MG63 (cell line): Measurements from ENCODE around the gene UNC5A. TPM values are rescaled to one million over a fixed set of nuclear protein-coding genes. Genes with fewer than 3 reads are reported as not detected.
"Not testable (repeated sequence)": the region's sequence is repeated elsewhere in the genome, so short reads cannot be mapped to it uniquely, and the experiment has no call there.

Experiments
- DNase-seq: peaks from one replicate; pipeline ENCODE4 v3.0.0-alpha.2; 2020
- H3K27me3 ChIP-seq: fragments of 250-450 bp; sonication (Bioruptor Pico); 2 replicates; pipeline ENCODE4 v1.5.1; 2020; ENCODE audit warnings: mild to moderate bottlenecking, moderate library complexity
- H3K36me3 ChIP-seq: fragments of 250-450 bp; sonication (Bioruptor Pico); 2 replicates; pipeline ENCODE4 v1.5.1; 2020; ENCODE audit warnings: mild to moderate bottlenecking, moderate library complexity
- H3K4me3 ChIP-seq: fragments of 250-450 bp; sonication (Bioruptor Pico); 2 replicates; pipeline ENCODE4 v1.5.1; 2020; ENCODE audit warnings: mild to moderate bottlenecking, moderate library complexity
- H3K9me3 ChIP-seq: fragments of 250-450 bp; sonication (Bioruptor Pico); 2 replicates; pipeline ENCODE4 v1.5.1; 2020; ENCODE audit warnings: mild to moderate bottlenecking, moderate library complexity
- total RNA-seq: library from RNA; depleted of rRNA; stranded (reverse); fragments of >200 nt; shearing (Covaris generic); gene quantifications from 2 replicates; pipeline ENCODE4 v1.2.3, GENCODE V29; 2014; ENCODE audit warnings: low replicate concordance

Gene UNC5A
- total RNA-seq, 1 experiment from 2014 or later, result not detected

GRCh38 chr5:176873011-176873410 lies 62.7 kb downstream of the UNC5A start:
- H3K36me3 ChIP-seq, DNase-seq, H3K4me3 ChIP-seq, H3K9me3 ChIP-seq: not testable (repeated sequence)
- H3K27me3 ChIP-seq, result peaks cover 21% of the 10 kb centered on the region

GRCh38 chr5:176873541-176874172 lies 63.3 kb downstream of the UNC5A start:
- Histone ChIP-seq H3K4me3 (no peak overlapping the region), H3K36me3 (no peaks in the 10 kb centered on the region), H3K9me3 (no peaks in the 10 kb centered on the region), H3K27me3 (peaks cover 21% of the 10 kb centered on the region)
- no peak for DNase-seq

- Histone ChIP-seq H3K4me3 (no peak overlapping the region), H3K36me3 (no peaks in the 10 kb centered on the region), H3K27me3 (peaks cover 21% of the 10 kb centered on the region), H3K9me3 (no peaks in the 10 kb centered on the region)
- no peak for DNase-seq
Measured at GRCh38 chr5:176874198-176874780, 63.9 kb downstream of the UNC5A start.

GRCh38 chr5:176875014-176875550 lies 64.7 kb downstream of the UNC5A start:
- Histone ChIP-seq H3K36me3 (no peaks in the 10 kb centered on the region), H3K9me3 (no peaks in the 10 kb centered on the region), H3K27me3 (peaks cover 21% of the 10 kb centered on the region), H3K4me3 (no peak overlapping the region)
- DNase-seq, result no peak

- Histone ChIP-seq H3K9me3 (no peaks in the 10 kb centered on the region), H3K36me3 (no peaks in the 10 kb centered on the region), H3K4me3 (no peak overlapping the region), H3K27me3 (peaks cover 21% of the 10 kb centered on the region)
- DNase-seq, result no peak
Measured at GRCh38 chr5:176875783-176876505, 65.6 kb downstream of the UNC5A start.

GRCh38 chr5:176876506-176877431 lies 66.4 kb downstream of the UNC5A start:
- no peaks in the 10 kb centered on the region for H3K36me3 ChIP-seq
- H3K9me3 ChIP-seq, result no peaks in the 10 kb centered on the region
- no peak overlapping the region for H3K4me3 ChIP-seq
- DNase-seq, result no peak
- peaks cover 21% of the 10 kb centered on the region for H3K27me3 ChIP-seq

- H3K36me3 ChIP-seq, result no peaks in the 10 kb centered on the region
- no peak overlapping the region for H3K4me3 ChIP-seq
- H3K27me3 ChIP-seq, result peaks cover 21% of the 10 kb centered on the region
- H3K9me3 ChIP-seq, result no peaks in the 10 kb centered on the region
- DNase-seq, result no peak
Measured at GRCh38 chr5:176877793-176878331, 67.5 kb downstream of the UNC5A start.

GRCh38 chr5:176878463-176878862 lies 68.1 kb downstream of the UNC5A start:
- DNase-seq, result no peak
- Histone ChIP-seq H3K9me3 (no peaks in the 10 kb centered on the region), H3K27me3 (peaks cover 21% of the 10 kb centered on the region), H3K36me3 (no peaks in the 10 kb centered on the region), H3K4me3 (no peak overlapping the region)

GRCh38 chr5:176878906-176879662 lies 68.7 kb downstream of the UNC5A start:
- Histone ChIP-seq H3K9me3 (no peaks in the 10 kb centered on the region), H3K4me3 (no peak overlapping the region), H3K36me3 (no peaks in the 10 kb centered on the region), H3K27me3 (peaks cover 21% of the 10 kb centered on the region)
- no peak for DNase-seq

- Histone ChIP-seq H3K9me3 (no peaks in the 10 kb centered on the region), H3K27me3 (peaks cover 20% of the 10 kb centered on the region), H3K36me3 (no peaks in the 10 kb centered on the region), H3K4me3 (no peak overlapping the region)
- DNase-seq, result no peak
Measured at GRCh38 chr5:176879663-176880361, 69.5 kb downstream of the UNC5A start.

GRCh38 chr5:176880366-176881020 lies 70.1 kb downstream of the UNC5A start:
- H3K4me3 ChIP-seq, result no peak overlapping the region
- DNase-seq, result no peak
- H3K27me3 ChIP-seq, result peaks cover 13% of the 10 kb centered on the region
- H3K9me3 ChIP-seq, result no peaks in the 10 kb centered on the region
- no peaks in the 10 kb centered on the region for H3K36me3 ChIP-seq

- no peak overlapping the region for H3K4me3 ChIP-seq
- peaks cover 6% of the 10 kb centered on the region; the same call in 1 of the 2 replicates for H3K27me3 ChIP-seq
- H3K9me3 ChIP-seq, result no peaks in the 10 kb centered on the region
- no peak for DNase-seq
- H3K36me3 ChIP-seq, result no peaks in the 10 kb centered on the region
Measured at GRCh38 chr5:176881021-176881749, 70.8 kb downstream of the UNC5A start.

GRCh38 chr5:176881816-176882566 lies 71.6 kb downstream of the UNC5A start:
- Histone ChIP-seq H3K27me3 (0 out of 2 replicates have a peak, but pooled peaks cover under 1% of the 10 kb centered on the region), H3K36me3 (no peaks in the 10 kb centered on the region), H3K9me3 (no peaks in the 10 kb centered on the region), H3K4me3 (no peak overlapping the region)
- DNase-seq, result no peak

- no peak for DNase-seq
- no peaks in the 10 kb centered on the region for H3K27me3 ChIP-seq
- no peaks in the 10 kb centered on the region for H3K36me3 ChIP-seq
- H3K4me3 ChIP-seq, result no peak overlapping the region
- H3K9me3 ChIP-seq, result no peaks in the 10 kb centered on the region
Measured at GRCh38 chr5:176882567-176882903, 72.2 kb downstream of the UNC5A start.
